ENCODE measurements around the gene KAT6B.

Gene KAT6B

DNA sequence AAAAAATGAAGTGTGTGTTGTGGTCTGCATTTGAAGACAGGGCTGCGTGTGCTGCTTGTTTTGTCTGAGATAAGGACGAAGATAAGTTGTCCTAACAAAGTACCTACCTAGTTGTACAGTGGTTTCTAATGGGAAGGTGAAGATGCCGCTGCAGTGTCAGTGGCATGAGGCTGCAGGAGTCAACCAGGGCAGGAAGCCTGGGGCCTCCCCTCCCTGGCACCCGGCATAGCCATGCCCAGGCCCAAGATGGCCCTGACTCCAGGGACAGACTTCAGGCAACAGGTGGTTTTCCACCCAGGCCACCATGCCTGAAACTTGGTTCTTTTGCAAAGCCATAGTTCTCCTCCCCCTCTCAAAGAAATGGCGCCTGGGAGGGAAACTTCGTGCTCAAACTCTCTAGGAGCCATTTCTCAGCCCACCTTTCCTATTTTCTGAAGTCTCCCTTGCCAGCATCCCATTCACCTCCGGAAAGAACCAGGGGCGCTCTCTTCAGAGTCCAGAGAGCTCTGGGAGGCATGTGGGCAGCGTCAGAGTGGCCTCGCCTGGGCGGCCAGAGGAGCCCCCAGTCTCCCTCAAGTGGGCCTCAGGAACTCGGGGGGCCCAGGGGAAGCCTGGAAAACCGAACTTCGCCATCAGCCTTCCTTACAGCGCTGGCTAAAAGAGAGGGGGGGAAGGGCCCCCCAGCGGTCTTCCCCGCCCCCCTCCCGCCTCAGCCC lies 2.1 kb upstream of the KAT6B start:
- no peak for DNase-seq

GRCh38 chr10:74824900-74825370 lies 1.5 kb upstream of the KAT6B start:
- peak; percentile 73 for DNase-seq

DNA sequence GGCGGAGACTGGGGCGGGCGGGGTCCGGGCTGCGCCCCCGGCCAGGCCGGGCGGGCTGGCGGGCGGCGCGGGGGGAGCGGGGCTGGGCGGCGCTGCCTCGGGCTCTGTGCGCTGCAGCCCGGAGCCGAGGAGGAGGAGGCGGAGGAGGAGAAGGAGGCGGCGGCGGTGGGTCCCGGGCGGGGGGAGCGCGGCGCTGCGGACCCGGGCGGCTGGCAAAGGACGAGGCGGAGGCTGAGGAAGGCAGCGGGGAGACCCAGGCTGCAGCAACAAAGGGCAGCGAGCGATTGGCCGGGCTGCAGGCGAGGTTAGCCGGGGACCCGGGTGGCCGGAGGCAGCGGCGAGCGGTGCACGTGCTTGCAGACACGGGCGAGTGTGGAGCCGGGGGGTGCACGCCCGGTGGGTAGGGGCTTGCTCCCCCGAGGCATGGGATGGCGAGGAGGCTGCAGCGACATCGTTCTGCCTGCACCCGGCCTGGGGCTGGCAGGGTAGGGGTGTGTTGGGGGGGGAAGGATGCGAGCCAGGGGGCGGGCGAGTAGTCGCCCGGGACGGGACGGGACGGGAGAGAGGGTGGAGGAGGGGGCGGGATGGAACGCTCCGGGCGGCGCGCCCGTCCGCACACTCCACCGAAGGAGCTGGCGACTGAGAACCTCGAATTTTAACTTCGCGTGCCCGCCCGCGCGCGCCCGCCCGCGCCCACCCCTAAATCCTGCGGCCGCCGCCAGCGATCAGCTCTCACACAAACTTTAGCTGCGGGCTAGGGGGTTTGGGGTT lies 844 bp upstream of the KAT6B start:
- peak; percentile 73 for DNase-seq

GRCh38 chr10:74827045-74827441 lies 643 bp downstream of the KAT6B start:
- no peak for DNase-seq

DNA sequence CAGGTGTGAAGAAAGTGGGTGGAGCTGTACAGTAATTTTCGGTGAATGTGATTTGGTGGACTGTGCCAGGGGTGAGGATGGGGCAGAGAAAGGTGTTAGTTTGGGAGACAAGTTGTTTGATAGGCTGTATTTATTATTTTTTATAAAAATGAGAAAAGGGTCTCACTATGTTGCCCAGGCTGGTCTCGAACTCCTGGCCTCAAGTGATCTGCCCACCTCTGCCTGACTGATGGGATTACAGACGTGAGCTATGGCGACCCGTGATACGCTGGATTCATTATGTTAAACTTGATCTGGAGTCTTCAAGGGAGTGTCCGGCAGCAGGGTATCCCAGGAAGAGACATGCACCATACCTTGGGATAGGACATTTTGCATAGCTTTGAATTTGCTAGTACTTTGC lies 1.3 kb downstream of the KAT6B start:
- no peak for DNase-seq

DNA sequence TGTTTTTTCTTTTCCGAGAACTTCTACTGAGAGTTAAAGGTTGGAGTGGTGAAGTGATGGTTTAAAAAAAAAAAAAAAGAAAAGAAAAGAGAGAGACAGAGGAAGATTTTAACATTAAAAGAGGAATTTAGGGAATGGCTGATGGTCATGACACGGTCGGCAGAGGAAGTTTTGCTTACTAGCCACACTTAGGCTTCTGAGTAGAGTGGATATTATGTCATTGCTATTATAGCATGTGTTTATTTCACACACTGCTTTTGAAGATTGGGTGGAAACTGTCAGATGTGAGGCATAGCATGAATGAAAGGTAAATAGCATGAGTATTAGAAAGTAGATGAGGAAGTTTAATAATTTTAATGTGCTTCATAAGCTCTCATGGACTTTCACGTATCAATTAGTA lies 2.5 kb downstream of the KAT6B start:
- no peak for DNase-seq

DNA sequence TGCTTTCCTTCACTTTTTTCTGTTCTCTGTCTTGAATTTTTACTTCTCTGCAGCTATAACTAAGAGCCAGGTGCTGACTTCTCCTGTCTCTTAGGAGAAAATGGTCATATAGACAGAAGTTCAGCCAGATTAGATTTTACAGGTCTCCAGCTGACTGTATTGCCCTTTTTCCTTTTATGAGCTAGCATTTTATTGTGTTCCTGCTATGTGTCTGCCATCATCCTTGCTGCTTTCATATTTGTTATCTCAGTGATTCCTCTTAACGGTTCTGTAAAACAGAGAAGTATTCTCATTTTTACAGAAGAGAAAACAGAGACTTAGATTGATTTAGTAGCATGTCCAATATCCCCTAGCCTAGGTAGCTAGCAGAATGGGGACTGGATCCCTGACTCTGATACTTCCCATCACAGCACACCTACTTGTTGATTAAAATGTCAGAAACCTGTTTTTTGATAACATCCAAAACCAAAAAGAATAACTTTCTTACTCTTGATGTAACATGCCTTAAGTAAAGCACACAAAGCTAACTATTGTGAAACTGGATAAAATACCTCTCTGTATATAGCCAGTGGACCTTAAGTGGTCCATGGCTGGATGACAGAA lies 5.2 kb downstream of the KAT6B start:
- DNase-seq: no peak

- DNase-seq: no peak
These were observed 9.6 kb downstream of the KAT6B start for GRCh38 chr10:74835963-74836362.

DNA sequence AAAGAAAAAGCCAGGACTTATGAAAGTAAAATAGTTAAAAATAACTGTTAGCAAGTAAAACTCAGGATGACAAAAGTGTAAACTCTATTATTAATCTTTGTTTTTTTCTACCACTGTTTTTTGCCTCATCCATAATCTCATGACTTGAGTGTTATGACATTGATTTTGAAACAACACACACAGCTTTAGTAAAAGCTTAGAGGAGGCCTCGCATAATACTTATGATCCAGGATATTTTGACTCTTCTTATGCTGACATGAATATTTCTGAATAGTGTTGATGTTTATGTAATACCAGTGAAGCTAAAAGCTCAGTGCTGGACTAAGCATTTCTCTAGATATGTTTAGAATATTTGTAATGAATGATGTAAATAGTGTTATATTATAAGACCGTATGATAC lies 10.5 kb downstream of the KAT6B start:
- no peak for DNase-seq

- no peak for DNase-seq
These were observed 11.3 kb downstream of the KAT6B start for GRCh38 chr10:74837743-74838142.

- DNase-seq: no peak
These were observed 13.3 kb downstream of the KAT6B start for GRCh38 chr10:74839708-74840107.

DNA sequence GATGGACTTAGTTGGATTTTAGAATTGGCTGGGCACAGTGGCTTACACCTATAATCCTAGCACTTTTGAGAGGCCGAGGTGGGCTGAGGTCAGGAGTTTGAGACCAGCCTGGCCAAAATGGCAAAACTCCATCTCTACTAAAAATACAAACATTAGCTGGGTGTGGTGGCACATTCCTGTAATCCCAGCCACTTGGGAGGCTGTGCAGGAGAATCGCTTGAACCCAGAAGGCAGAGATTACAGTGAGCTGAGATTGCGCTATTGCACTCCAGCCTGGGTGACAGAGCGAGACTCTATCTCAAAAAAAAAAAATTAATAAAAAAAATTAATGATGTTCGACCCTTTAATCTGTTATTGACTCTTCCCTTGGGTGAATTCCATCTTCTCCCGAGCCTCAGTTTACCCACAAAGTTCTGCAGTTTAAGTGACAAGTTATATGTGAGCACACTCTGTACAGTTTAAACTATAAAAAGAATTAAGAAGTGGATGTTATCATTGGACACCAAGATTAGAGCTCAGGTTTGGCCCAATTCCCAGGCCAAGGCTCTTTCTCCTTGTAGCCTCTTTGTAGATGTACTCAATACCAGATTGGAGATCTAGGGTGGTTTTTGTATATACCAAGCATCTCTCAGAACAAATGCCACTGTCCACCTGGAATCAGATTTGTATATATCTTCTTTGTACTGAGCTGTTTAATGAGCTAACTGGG lies 15.0 kb downstream of the KAT6B start:
- no peak for DNase-seq

DNA sequence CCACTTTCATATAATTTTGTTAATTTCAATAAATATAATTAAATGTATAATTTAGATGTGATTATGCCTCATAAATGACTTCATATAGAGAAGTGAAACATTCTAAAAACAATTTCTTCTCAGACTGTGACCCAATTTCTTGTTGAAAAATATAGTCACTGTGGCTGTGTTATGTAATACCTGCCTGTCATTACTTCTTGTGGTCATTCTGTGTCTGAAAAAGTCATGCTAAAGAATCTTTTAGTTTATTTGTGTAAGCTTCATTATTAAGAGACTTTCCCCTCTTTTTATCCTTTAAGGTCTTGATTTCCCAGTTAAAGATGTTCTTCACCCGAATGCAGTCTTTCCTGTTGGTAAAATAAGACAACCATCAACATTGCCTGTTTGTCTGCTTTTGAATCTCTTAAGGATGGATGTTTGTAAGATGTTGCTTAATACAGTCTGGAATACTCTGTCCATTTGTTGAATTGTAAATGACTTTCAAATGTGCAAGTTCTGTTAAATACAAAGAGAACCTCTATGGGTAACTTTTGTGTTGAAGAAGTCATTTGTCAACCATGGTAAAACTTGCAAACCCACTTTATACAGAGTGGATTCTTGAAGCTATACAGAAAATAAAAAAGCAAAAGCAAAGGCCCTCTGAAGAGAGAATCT lies 16.0 kb downstream of the KAT6B start:
- no peak for DNase-seq

GRCh38 chr10:74846958-74847357 lies 20.6 kb downstream of the KAT6B start:
- DNase-seq: no peak

DNA sequence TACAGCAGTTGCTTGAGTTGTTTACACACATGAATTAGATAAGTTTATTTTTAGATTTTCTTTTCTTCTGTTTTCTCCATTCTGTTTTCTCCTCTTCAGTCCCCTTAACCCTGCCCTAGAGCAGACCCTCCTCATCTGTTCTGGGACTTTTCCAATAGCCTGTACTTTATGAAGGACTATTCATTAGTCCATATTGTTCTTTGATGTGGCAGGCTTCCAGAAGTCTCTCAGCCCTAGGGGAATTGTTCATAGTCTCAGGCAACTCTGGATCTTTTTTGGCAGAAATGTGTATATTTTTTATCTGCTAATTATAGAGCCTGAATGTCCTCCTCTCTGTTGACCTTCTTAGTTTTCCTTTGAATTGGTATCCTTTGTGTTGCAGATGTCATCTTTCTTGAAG lies 25.4 kb downstream of the KAT6B start:
- DNase-seq: no peak

- DNase-seq: no peak
These were observed 26.0 kb downstream of the KAT6B start for GRCh38 chr10:74852381-74852780.

DNA sequence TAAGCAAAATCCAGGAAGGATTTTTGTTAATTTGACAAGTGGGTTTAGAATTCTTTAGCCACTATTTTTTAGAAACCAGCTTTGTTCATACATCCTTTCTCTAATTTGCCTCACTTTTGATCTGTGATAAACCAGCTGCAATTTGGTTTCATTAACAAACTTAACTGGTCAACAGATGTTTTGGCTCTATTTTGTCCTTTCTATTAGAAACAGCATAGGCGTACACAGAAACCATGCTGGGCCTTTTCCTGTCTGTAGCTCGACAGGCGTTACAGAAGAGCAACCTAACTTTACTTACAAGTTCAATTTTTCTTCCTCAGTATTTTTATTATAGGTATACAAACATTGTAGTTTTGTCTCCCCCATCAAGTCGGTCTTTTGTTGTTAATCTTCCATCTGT lies 28.2 kb downstream of the KAT6B start:
- no peak for DNase-seq

- no peak for DNase-seq
These were observed 28.6 kb downstream of the KAT6B start for GRCh38 chr10:74855027-74855426.

GRCh38 chr10:74855439-74855838 lies 29.0 kb downstream of the KAT6B start:
- DNase-seq: no peak

- no peak for DNase-seq
These were observed 30.5 kb downstream of the KAT6B start for GRCh38 chr10:74856940-74857339.

DNA sequence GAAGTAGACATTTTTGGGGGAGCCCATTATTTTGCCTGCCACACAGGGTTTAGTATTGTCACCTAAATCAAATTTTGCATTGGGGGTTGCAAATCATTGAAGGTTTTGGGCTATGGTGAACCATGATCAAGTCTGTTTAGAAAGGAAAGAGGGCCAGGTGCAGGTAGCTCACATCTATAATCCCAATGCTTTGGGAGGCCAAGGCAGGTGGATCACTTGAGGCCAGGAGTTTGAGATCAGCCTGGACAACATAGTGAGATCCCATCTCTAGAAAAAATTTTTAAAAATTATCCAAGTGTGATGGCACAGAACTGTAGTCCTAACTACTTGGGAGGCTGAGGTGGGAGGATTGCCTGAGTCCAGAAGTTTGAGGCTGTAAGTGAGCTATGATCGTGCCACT lies 31.2 kb downstream of the KAT6B start:
- no peak for DNase-seq

DNA sequence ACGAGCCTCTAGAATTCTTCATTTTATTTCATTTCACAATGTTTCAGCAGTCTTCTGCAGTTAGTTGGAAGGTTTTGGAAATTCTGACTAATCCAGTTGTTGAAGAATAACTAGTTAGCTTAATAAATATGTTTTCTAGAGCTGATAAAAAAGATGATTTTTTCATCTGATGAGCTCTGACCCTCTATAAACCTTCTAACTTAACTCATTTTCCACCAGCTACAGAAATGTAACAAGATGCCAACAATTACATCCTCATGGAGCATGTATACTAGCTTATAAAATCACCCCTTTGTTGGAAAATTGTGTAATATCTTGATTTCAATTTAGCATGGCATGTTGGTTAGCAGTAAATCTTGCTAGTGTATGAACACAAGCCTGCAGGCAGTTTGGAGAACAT lies 33.1 kb downstream of the KAT6B start:
- no peak for DNase-seq

DNA sequence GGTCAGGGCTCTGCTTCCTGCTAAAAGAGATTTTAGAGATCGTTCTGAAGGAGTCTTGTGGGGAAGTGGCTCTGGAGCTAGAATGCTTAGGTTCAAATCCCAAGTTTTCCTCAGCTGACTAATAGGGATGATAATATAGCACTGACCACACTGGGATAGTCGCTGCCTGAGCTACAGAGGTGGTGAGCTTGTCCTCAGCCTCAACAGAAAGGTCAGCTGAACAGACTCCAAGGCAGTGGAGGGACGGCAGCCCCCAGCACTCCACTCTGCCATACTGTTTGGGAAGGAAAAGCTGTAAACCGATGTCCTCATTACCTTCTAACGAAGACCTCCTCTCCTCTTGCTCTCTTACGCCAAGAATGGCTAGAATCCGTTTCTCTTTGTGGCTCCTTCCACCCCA lies 36.2 kb downstream of the KAT6B start:
- DNase-seq: no peak

Data from GDM1 (cell line).